GM19025 (cell line): ENCODE data around the gene GNLY.
"Not testable (repeated sequence)": the region's sequence is repeated elsewhere in the genome, so short reads cannot be mapped to it uniquely, and the experiment has no call there.

Source experiments
- ATAC-seq: cut with Tn5 transposase; IDR thresholded peaks from one replicate; pipeline ENCODE4 v1.9.1; 2021; ENCODE audit warnings: mild to moderate bottlenecking, low read depth, moderate library complexity; ENCODE audit not compliant: unreplicated experiment

The GNLY gene

GRCh38 chr2:85663594-85664565, 30.3 kb upstream of the GNLY start:
- no peak for ATAC-seq

DNA sequence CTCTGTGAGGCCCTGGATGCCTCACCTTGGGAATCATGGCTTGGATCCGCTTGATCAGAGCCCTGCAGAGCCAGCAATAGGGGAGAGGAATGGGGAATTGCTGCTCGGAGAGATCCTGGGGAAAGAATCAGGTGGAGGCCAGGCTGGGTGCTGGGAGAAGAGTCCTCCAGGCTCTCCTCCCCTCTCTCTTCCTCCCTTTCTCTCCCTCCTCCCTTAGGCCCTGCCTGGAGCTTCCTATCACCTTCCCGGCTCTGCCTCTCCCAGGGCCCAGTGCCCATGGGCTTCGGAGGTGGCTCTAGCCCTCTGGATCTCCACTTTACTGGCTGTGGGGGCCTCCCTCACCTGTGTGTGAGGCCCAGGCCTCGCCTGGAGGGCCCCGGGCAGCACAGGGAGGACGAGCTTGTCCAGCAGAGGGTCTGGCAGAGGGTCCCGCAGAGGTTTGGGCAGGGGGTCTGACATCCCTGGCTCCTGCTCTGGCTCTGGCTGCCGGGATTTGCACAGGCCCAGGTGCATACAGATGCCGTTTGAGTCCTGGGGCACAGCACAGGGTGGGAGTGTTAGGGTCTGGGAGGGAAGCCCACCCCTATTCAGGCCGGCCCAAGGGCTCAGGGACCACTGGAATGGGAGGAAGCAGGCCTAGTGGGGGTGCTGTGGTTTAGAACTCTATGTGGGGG, 28.8 kb upstream of the GNLY start:
- no peak for ATAC-seq

- ATAC-seq: no peak
These were observed 28.1 kb upstream of the GNLY start for GRCh38 chr2:85666016-85666415.

DNA sequence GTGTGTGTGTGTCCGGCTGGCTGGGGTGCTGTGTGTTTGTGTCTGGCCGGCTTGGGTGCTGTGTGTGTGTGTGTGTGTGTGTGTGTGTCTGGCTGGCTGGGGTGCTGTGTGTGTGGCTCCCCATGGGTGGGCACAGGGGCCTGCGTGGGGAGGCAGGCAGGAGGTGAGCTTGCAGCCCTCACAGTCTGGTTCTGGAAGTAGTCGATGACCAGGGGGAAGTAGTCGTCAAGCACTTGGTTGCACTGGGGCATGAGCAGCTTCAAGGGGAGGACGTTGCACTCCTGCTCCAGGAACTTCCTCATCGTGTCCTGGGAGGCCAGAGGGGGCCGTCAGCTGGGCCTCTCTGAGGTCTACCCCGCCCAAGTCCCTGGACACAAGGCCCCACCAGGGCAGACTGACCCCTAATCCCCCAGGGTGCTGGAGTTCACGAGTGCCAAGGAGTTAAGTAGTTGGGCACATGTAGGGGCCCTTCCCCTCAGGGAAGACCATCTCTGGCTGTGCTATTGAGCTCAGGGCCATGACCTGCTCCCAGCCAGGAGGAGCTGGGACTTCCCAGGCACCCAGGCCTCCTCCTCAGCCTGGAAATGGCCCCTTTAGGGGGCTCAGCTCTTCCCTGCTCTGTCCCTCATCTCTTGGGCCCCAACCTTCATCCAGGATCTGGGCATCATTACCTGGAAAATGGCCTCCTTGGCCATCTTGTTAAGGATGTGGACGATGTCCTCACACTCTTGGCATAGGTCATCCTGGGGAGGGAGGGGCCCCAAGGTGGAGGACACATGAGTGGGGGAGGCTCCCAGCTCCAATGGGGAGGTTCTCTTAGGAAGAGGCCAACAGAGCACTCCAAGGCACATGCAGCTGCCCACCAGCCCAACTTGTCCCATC, 27.5 kb upstream of the GNLY start:
- ATAC-seq: no peak

GRCh38 chr2:85667561-85668008, 26.6 kb upstream of the GNLY start:
- no peak for ATAC-seq

- no peak for ATAC-seq
These were observed 25.9 kb upstream of the GNLY start, which contains the start of gene SFTPB for GRCh38 chr2:85668009-85668856. Gene SFTPB (minus strand): TSS chr2:85668199. CDS start chr2:85668183, 16 bp downstream.

DNA sequence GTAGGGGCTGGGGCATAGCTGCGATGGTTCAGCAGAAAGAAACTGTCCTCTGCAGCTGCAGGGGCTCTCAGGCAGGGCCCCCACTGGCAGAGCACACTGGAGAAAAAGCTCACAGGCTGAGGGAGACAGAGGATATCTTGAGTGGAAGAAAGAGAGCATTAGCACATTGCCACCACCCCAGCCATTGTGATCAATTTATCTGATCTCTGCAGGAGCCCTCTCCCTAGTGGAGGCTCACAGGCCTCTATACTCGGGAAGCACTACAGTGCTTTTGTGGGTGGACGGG, 25.4 kb upstream of the GNLY start:
- ATAC-seq: no peak

DNA sequence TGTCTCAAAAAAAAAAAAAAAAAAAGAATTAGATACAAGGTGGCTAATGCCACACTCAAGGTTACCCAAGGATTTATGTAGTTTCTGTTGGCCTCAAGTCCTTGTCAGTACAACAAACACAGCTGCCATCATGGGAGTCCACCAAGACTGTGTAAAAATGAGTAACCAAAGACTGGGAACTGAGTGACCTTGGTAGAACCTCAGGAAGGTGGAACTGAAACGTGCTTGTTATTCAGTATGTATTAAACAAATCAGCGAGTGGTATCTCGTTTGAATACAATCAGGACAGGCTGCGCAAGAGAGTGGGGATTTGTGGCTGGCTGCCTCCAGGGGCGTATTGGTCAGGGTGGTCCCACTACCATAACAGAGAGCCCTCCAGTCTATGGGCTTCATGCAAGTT, 24.6 kb upstream of the GNLY start:
- no peak for ATAC-seq

- ATAC-seq: not testable (repeated sequence)
These were observed 23.7 kb upstream of the GNLY start for GRCh38 chr2:85670416-85670815.

GRCh38 chr2:85672456-85672855, 21.7 kb upstream of the GNLY start:
- ATAC-seq: no peak

- no peak for ATAC-seq
These were observed 20.3 kb upstream of the GNLY start for GRCh38 chr2:85673716-85674375.

DNA sequence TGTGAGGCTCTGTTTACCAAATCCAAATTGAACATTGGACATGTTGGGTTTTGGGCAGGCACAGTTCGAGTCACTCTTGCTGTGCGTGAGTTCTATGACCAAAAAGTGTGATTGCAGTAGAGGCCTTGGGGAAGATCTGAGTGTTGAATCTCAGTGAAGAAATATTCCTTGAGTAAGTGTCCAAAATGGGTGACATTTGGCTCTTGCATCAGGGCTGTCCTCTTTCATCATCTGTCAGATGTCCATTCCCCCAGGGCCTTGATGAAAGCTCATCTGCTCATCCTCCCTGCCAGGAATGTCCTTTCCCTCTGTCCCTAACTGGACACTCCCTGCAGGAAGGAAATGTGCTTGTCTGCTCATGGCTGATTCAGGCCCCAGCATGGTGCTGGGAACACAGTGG, 19.7 kb upstream of the GNLY start:
- ATAC-seq: no peak

DNA sequence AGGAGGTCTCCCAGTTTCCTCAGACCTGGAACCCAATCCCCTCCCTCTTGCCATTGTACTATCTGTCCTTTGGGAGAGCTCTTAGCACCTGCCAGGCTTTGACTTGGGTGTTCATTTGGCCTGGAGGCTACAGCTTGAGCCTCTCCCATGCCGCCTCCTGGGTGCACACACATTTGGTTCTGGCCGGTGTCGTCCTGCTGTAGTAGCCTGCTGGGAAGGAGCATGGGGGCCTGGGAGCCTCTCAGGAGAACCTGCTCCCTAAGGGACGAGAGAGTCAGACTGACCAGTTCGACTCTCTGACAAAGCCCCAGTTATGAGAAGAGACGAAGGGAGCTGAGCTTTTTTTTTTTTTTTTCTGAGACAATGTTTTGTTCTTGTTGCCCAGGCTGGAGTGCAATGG, 18.7 kb upstream of the GNLY start:
- ATAC-seq: no peak

DNA sequence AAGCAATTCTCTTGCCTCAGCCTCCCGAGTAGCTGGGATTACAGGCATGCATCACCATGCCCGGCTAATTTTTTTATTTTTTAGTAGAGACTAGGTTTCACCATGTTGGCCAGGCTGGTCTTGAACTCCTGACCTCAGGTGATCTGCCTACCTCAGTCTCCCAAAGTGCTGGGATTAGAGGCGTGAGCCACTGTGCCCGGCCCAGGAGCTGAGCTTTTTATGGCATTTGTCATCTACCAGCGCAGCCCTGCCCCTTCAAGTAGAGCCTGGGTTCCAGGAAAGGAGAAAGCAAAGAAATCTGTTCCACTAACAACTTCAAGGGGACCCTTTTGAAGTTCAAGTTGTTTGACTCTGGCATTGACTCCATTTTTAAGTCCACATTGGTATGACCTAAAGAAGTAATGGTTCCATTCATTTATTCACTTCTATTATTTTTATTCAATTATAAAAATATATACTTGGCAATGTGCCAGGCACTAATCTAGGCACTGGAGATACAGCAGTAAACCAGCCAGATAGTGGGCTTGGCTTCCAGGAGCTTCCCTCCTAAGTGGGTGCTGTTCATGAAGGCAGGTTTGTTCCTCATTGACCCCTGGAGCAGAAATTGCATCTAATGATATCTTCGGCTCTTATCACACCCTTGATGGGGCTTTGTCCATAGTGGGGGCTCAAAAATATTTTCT, 18.2 kb upstream of the GNLY start:
- no peak for ATAC-seq

DNA sequence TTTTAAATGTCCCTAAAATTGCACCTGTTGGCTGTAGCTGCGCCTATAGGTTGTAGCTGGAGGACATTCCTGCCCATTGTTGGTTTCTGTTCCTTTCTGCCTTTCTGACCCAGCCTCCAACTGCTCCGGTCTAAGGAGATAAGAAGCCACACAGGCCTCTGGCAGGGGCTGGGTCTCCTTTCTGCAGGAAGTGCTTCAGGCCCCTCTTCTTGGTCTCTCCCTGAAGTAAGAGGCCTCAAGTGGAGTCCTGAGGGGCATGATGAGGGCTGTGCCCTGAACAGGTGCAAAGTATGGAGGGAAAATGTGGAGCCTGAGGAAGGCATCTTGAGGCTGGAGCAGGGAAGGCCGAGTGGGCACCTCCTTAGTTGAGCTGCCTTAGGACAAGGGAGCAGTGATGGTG, 15.8 kb upstream of the GNLY start:
- ATAC-seq: no peak

DNA sequence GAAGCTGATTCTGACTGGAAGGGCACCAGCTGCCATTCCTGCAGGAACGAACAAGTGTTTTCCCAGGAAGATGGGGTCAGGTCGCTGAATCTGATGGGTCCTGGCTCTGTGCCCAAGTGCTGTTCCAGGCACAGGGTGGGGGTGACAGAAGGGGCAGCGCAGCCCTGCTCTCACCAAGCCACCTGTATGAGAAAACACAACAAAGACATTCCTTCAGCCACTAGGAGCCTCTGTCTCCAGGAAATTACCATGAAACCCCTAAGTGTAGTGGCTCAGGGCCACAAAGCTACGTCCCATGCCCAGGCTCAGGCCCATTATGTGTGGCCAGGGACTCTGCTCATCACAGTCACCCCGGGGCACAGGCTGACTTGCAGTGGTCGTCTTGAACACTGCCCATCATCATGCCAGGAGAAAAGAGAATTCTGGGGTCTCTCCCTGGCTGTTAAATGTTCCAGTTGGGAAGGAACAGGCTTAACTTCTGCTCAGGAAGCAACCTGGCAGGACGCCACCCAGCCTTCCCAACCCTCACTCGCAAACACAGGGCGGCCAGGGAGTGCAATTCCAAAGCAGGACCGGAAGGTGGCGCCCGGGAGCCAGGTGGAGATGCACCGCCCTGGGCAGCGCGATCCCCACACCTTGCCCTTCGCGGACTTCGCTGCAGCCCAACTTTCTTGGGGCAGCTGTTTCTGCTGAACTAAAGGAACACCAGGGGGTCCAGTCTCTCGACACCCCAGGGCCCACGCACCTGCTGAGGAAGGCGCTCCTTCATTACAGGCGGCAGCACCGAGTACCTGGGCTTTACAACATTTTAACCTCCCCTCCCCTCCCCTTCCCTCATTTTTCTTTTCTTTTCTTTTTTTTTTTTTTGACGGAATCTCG, 15.1 kb upstream of the GNLY start:
- peak; percentile 69 for ATAC-seq

- no peak for ATAC-seq
These were observed 13.3 kb upstream of the GNLY start for GRCh38 chr2:85680707-85681371.
